ENCODE results near the gene TRPM1.

Gene TRPM1

GRCh38 chr15:31012455-31012854 is 89.1 kb downstream of the TRPM1 start:
- H3K9me3 ChIP-seq (ENCODE audit: control insufficient read depth in 2 of 2, low read length in 2 of 2) = no peaks in the 10 kb centered on the region
- no peaks in the 10 kb centered on the region for H3K27me3 ChIP-seq (ENCODE audit: control insufficient read depth in 2 of 2, insufficient read depth in 2 of 2, low read length in 2 of 2)
- H3K36me3 ChIP-seq (ENCODE audit: control insufficient read depth in 2 of 2, insufficient read depth in 2 of 2, low read length in 2 of 2) = no peaks in the 10 kb centered on the region
- H3K9ac ChIP-seq (ENCODE audit: low read depth in 1 of 2, low read length in 2 of 2) = no peak overlapping the region
- H3K4me3 ChIP-seq (ENCODE audit: low read length in 2 of 2) = no peak overlapping the region
- H3K4me1 ChIP-seq (ENCODE audit: control insufficient read depth in 2 of 2, insufficient read depth in 2 of 2, low read length in 2 of 2) = peaks cover 0 to 3% of the 10 kb centered on the region in 2 donors
- no peak overlapping the region for H3K27ac ChIP-seq (ENCODE audit: low read depth in 2 of 2, low read length in 2 of 2)

- no peaks in the 10 kb centered on the region for H3K27me3 ChIP-seq (ENCODE audit: control insufficient read depth in 2 of 2, insufficient read depth in 2 of 2, low read length in 2 of 2)
- H3K9me3 ChIP-seq (ENCODE audit: control insufficient read depth in 2 of 2, low read length in 2 of 2) = no peaks in the 10 kb centered on the region
- no peaks in the 10 kb centered on the region for H3K36me3 ChIP-seq (ENCODE audit: control insufficient read depth in 2 of 2, insufficient read depth in 2 of 2, low read length in 2 of 2)
- H3K4me1 ChIP-seq (ENCODE audit: control insufficient read depth in 2 of 2, insufficient read depth in 2 of 2, low read length in 2 of 2) = peaks cover 0 to 3% of the 10 kb centered on the region in 2 donors
- H3K9ac ChIP-seq (ENCODE audit: low read depth in 1 of 2, low read length in 2 of 2) = no peak overlapping the region
- no peak overlapping the region for H3K27ac ChIP-seq (ENCODE audit: low read depth in 2 of 2, low read length in 2 of 2)
- no peak overlapping the region for H3K4me3 ChIP-seq (ENCODE audit: low read length in 2 of 2)
Measured at GRCh38 chr15:31010036-31010435, 91.5 kb downstream of the TRPM1 start.

- H3K36me3 ChIP-seq (ENCODE audit: control insufficient read depth in 2 of 2, insufficient read depth in 2 of 2, low read length in 2 of 2) = no peaks in the 10 kb centered on the region
- H3K4me1 ChIP-seq (ENCODE audit: control insufficient read depth in 2 of 2, insufficient read depth in 2 of 2, low read length in 2 of 2) = no peaks in the 10 kb centered on the region
- no peak overlapping the region for H3K9ac ChIP-seq (ENCODE audit: low read depth in 1 of 2, low read length in 2 of 2)
- H3K27ac ChIP-seq (ENCODE audit: low read depth in 2 of 2, low read length in 2 of 2) = no peak overlapping the region
- no peaks in the 10 kb centered on the region for H3K9me3 ChIP-seq (ENCODE audit: control insufficient read depth in 2 of 2, low read length in 2 of 2)
- no peak overlapping the region for H3K4me3 ChIP-seq (ENCODE audit: low read length in 2 of 2)
- no peaks in the 10 kb centered on the region for H3K27me3 ChIP-seq (ENCODE audit: control insufficient read depth in 2 of 2, insufficient read depth in 2 of 2, low read length in 2 of 2)
Measured at GRCh38 chr15:31005660-31006059, 95.9 kb downstream of the TRPM1 start.

GRCh38 chr15:31004220-31004733 is 97.2 kb downstream of the TRPM1 start:
- Histone ChIP-seq H3K9ac (ENCODE audit: low read depth in 1 of 2, low read length in 2 of 2) (no peak overlapping the region), H3K36me3 (ENCODE audit: control insufficient read depth in 2 of 2, insufficient read depth in 2 of 2, low read length in 2 of 2) (no peaks in the 10 kb centered on the region), H3K4me1 (ENCODE audit: control insufficient read depth in 2 of 2, insufficient read depth in 2 of 2, low read length in 2 of 2) (no peaks in the 10 kb centered on the region), H3K4me3 (ENCODE audit: low read length in 2 of 2) (no peak overlapping the region), H3K27ac (ENCODE audit: low read depth in 2 of 2, low read length in 2 of 2) (no peak overlapping the region), H3K9me3 (ENCODE audit: control insufficient read depth in 2 of 2, low read length in 2 of 2) (no peaks in the 10 kb centered on the region), H3K27me3 (ENCODE audit: control insufficient read depth in 2 of 2, insufficient read depth in 2 of 2, low read length in 2 of 2) (no peaks in the 10 kb centered on the region)

- H3K36me3 ChIP-seq (ENCODE audit: control insufficient read depth in 2 of 2, insufficient read depth in 2 of 2, low read length in 2 of 2) = no peaks in the 10 kb centered on the region
- no peak overlapping the region for H3K4me3 ChIP-seq (ENCODE audit: low read length in 2 of 2)
- no peaks in the 10 kb centered on the region for H3K4me1 ChIP-seq (ENCODE audit: control insufficient read depth in 2 of 2, insufficient read depth in 2 of 2, low read length in 2 of 2)
- H3K9me3 ChIP-seq (ENCODE audit: control insufficient read depth in 2 of 2, low read length in 2 of 2) = no peaks in the 10 kb centered on the region
- H3K9ac ChIP-seq (ENCODE audit: low read depth in 1 of 2, low read length in 2 of 2) = no peak overlapping the region
- H3K27me3 ChIP-seq (ENCODE audit: control insufficient read depth in 2 of 2, insufficient read depth in 2 of 2, low read length in 2 of 2) = no peaks in the 10 kb centered on the region
- no peak overlapping the region for H3K27ac ChIP-seq (ENCODE audit: low read depth in 2 of 2, low read length in 2 of 2)
Measured at GRCh38 chr15:31001702-31002101, 99.8 kb downstream of the TRPM1 start.

- no peak overlapping the region for H3K4me3 ChIP-seq (ENCODE audit: low read length in 2 of 2)
- H3K36me3 ChIP-seq (ENCODE audit: control insufficient read depth in 2 of 2, insufficient read depth in 2 of 2, low read length in 2 of 2) = no peaks in the 10 kb centered on the region
- no peaks in the 10 kb centered on the region for H3K27me3 ChIP-seq (ENCODE audit: control insufficient read depth in 2 of 2, insufficient read depth in 2 of 2, low read length in 2 of 2)
- no peaks in the 10 kb centered on the region for H3K9me3 ChIP-seq (ENCODE audit: control insufficient read depth in 2 of 2, low read length in 2 of 2)
- no peak overlapping the region for H3K9ac ChIP-seq (ENCODE audit: low read depth in 1 of 2, low read length in 2 of 2)
- H3K27ac ChIP-seq (ENCODE audit: low read depth in 2 of 2, low read length in 2 of 2) = no peak overlapping the region
- no peaks in the 10 kb centered on the region for H3K4me1 ChIP-seq (ENCODE audit: control insufficient read depth in 2 of 2, insufficient read depth in 2 of 2, low read length in 2 of 2)
Measured at GRCh38 chr15:30999729-31000128, 101.8 kb downstream of the TRPM1 start.

GRCh38 chr15:30997270-30997669 is 104.3 kb downstream of the TRPM1 start:
- Histone ChIP-seq H3K27ac (ENCODE audit: low read depth in 2 of 2, low read length in 2 of 2) (no peak overlapping the region), H3K36me3 (ENCODE audit: control insufficient read depth in 2 of 2, insufficient read depth in 2 of 2, low read length in 2 of 2) (no peaks in the 10 kb centered on the region), H3K27me3 (ENCODE audit: control insufficient read depth in 2 of 2, insufficient read depth in 2 of 2, low read length in 2 of 2) (no peaks in the 10 kb centered on the region), H3K4me3 (ENCODE audit: low read length in 2 of 2) (no peak overlapping the region), H3K9me3 (ENCODE audit: control insufficient read depth in 2 of 2, low read length in 2 of 2) (no peaks in the 10 kb centered on the region), H3K9ac (ENCODE audit: low read depth in 1 of 2, low read length in 2 of 2) (no peak overlapping the region), H3K4me1 (ENCODE audit: control insufficient read depth in 2 of 2, insufficient read depth in 2 of 2, low read length in 2 of 2) (peaks cover 2 to 4% of the 10 kb centered on the region in 2 donors)

GRCh38 chr15:30992249-30992864 is 109.2 kb downstream of the TRPM1 start:
- Histone ChIP-seq H3K9ac (ENCODE audit: low read depth in 1 of 2, low read length in 2 of 2) (peak overlapping the region; percentile 95 to 99), H3K4me1 (ENCODE audit: control insufficient read depth in 2 of 2, insufficient read depth in 2 of 2, low read length in 2 of 2) (peaks cover 14 to 22% of the 10 kb centered on the region in 2 donors), H3K4me3 (ENCODE audit: low read length in 2 of 2) (peak overlapping the region; percentile 77 to 94), H3K27ac (ENCODE audit: low read depth in 2 of 2, low read length in 2 of 2) (peak overlapping the region; percentile 98), H3K27me3 (ENCODE audit: control insufficient read depth in 2 of 2, insufficient read depth in 2 of 2, low read length in 2 of 2) (no peaks in the 10 kb centered on the region), H3K36me3 (ENCODE audit: control insufficient read depth in 2 of 2, insufficient read depth in 2 of 2, low read length in 2 of 2) (no peaks in the 10 kb centered on the region), H3K9me3 (ENCODE audit: control insufficient read depth in 2 of 2, low read length in 2 of 2) (no peaks in the 10 kb centered on the region)

GRCh38 chr15:30991255-30992235 is 110.0 kb downstream of the TRPM1 start, which contains the start of gene MTMR10:
Gene MTMR10, minus strand, starts transcription at chr15:30991628. Its CDS starts 122 bp downstream, at chr15:30991506.
- H3K4me1 ChIP-seq (ENCODE audit: control insufficient read depth in 2 of 2, insufficient read depth in 2 of 2, low read length in 2 of 2) = peaks cover 14 to 22% of the 10 kb centered on the region in 2 donors
- peak within 1 kb of the TSS; percentile 98 for H3K27ac ChIP-seq (ENCODE audit: low read depth in 2 of 2, low read length in 2 of 2)
- peaks cover 5% of the 10 kb centered on the region in 2 donors for H3K36me3 ChIP-seq (ENCODE audit: control insufficient read depth in 2 of 2, insufficient read depth in 2 of 2, low read length in 2 of 2)
- no peaks in the 10 kb centered on the region for H3K9me3 ChIP-seq (ENCODE audit: control insufficient read depth in 2 of 2, low read length in 2 of 2)
- H3K27me3 ChIP-seq (ENCODE audit: control insufficient read depth in 2 of 2, insufficient read depth in 2 of 2, low read length in 2 of 2) = no peaks in the 10 kb centered on the region
- peak within 1 kb of the TSS; percentile 77 to 94 for H3K4me3 ChIP-seq (ENCODE audit: low read length in 2 of 2)
- H3K9ac ChIP-seq (ENCODE audit: low read depth in 1 of 2, low read length in 2 of 2) = peak within 1 kb of the TSS; percentile 95 to 99
